ENCODE results near the gene SLC7A11. TPM values are rescaled to one million over a fixed set of nuclear protein-coding genes. Genes with fewer than 3 reads are reported as not detected.
"Not testable (repeated sequence)": the region's sequence is repeated elsewhere in the genome, so short reads cannot be mapped to it uniquely, and the experiment has no call there.

The SLC7A11 gene
- total and polyA plus RNA-seq, 7 donors, result 0.04 to 0.52 (median 0.13) TPM; not detected in 1

GRCh38 chr4:138241281-138242075 lies 671 bp downstream of the SLC7A11 start:
- Histone ChIP-seq H3K4me1 (peaks cover 8% of the 10 kb centered on the region), H3K36me3 (ENCODE audit: insufficient read depth in 1 of 2, low read depth in 1 of 2) (no peaks in the 10 kb centered on the region), H3K27me3 (ENCODE audit: insufficient read depth in 3 of 3, low read length in 2 of 3) (peaks cover 0 to 2% (median 0%) of the 10 kb centered on the region in 3 donors), H3K4me3 (peak overlapping the region; percentile 49), H3K27ac (no peak overlapping the region), H3K9me3 (no peaks in the 10 kb centered on the region)
- DNase-seq (no peak), ATAC-seq (no peak)
- WGBS, 3 donors, result 35 to 60% (median 44%) methylated on average over 13 of the region's 13 CpGs
- intact Hi-C loops (cut with DNase I), result no loop called here
- TF ChIP-seq CTCF (IDR thresholded peaks at IDR 0.05), result no peak

DNA sequence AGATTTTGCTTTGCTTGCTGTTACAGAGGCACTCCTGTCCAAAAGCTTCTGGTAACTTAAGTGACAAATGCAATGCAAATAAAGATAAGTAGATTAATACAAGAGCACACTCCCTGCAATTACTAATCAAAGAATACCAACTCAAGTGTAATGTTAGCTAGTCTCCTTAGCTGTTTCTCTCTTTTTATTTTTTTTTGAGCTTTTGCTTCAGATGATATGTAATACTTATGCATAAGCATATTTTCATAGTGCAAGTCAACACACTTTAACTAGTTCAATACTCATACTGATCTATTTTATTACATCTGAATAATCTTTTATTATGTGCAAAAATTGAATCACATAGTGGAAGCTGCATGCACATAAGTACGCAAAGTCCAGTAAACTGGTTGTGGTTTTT lies 2.7 kb downstream of the SLC7A11 start:
- peaks cover 8% of the 10 kb centered on the region for H3K4me1 ChIP-seq
- no peak for DNase-seq
- no peaks in the 10 kb centered on the region for H3K36me3 ChIP-seq (ENCODE audit: insufficient read depth in 1 of 2, low read depth in 1 of 2)
- no peak for ATAC-seq
- intact Hi-C loops (cut with DNase I), result no loop called here
- no peak overlapping the region for H3K4me3 ChIP-seq
- H3K9me3 ChIP-seq, result no peaks in the 10 kb centered on the region
- no peak for TF ChIP-seq CTCF (IDR thresholded peaks at IDR 0.05)
- H3K27me3 ChIP-seq (ENCODE audit: insufficient read depth in 3 of 3, low read length in 2 of 3), result peaks cover 0 to 2% (median 0%) of the 10 kb centered on the region in 3 donors
- no peak overlapping the region for H3K27ac ChIP-seq
- 0 to 2% (median 0%) methylated on average over 1 of the region's 1 CpG for WGBS, 3 donors

GRCh38 chr4:138238521-138239292 lies 3.4 kb downstream of the SLC7A11 start:
- intact Hi-C loops (cut with DNase I), result no loop called here
- Histone ChIP-seq H3K27ac (no peak overlapping the region), H3K27me3 (ENCODE audit: insufficient read depth in 3 of 3, low read length in 2 of 3) (peaks cover 0 to 2% (median 0%) of the 10 kb centered on the region in 3 donors), H3K4me1 (peaks cover 8% of the 10 kb centered on the region), H3K4me3 (no peak overlapping the region), H3K9me3 (no peaks in the 10 kb centered on the region), H3K36me3 (ENCODE audit: insufficient read depth in 1 of 2, low read depth in 1 of 2) (no peaks in the 10 kb centered on the region)
- DNase-seq (no peak), ATAC-seq (no peak)
- WGBS, 3 donors, result 87 to 93% (median 93%) methylated on average over 4 of the region's 4 CpGs
- TF ChIP-seq CTCF (IDR thresholded peaks at IDR 0.05), result no peak

DNA sequence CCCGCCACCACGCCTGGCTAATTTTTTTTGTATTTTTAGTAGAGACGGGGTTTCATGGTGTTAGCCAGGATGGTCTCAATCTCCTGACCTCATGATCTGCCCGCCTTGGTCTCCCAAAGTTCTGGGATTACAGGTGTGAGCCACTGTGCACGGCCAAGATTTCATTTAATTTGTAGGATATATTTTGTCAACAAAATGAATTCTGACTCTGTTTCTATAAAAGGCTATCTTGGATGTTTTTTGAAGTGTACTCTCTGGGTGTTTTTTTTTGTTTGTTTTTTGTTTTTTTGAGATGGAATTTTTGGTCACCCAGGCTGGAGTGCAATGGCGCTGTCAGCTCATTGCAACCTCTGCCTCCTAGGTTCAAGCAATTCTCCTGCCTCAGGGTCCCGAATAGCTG lies 5.0 kb downstream of the SLC7A11 start:
- intact Hi-C loops (cut with DNase I); H3K36me3 ChIP-seq (ENCODE audit: insufficient read depth in 1 of 2, low read depth in 1 of 2); H3K27ac ChIP-seq; DNase-seq; H3K4me1 ChIP-seq; H3K9me3 ChIP-seq; H3K4me3 ChIP-seq; ATAC-seq; H3K27me3 ChIP-seq (ENCODE audit: insufficient read depth in 3 of 3, low read length in 2 of 3): not testable (repeated sequence)
- WGBS, 3 donors, result 94 to 98% (median 97%) methylated on average over 7 of the region's 7 CpGs

DNA sequence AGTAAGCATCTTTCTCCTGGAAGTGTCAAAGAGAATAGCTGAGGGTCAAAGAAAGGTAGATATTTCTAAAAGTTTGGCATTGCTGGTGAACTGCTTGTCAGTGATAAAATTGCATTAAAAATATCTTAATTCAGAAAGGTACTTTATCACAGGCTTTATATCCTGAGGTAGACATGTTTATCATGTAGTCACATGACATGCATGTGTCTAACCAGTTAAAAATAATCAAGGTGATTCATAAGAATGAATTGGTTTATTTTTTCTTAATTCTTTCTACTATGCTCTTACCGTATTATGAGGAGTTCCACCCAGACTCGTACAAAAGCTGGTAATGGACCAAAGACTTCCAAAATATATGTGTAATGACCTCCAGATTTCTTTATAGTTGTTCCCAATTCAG lies 6.1 kb downstream of the SLC7A11 start:
- no peaks in the 10 kb centered on the region for H3K27me3 ChIP-seq (ENCODE audit: insufficient read depth in 3 of 3, low read length in 2 of 3)
- intact Hi-C loops (cut with DNase I), result no loop called here
- no peak overlapping the region for H3K27ac ChIP-seq
- H3K4me1 ChIP-seq, result peaks cover 1% of the 10 kb centered on the region
- H3K36me3 ChIP-seq (ENCODE audit: insufficient read depth in 1 of 2, low read depth in 1 of 2), result no peaks in the 10 kb centered on the region
- TF ChIP-seq CTCF (IDR thresholded peaks at IDR 0.05), result no peak
- DNase-seq (no peak), ATAC-seq (no peak)
- 82 to 92% (median 86%) methylated on average over 2 of the region's 2 CpGs for WGBS, 3 donors
- no peak overlapping the region for H3K4me3 ChIP-seq
- H3K9me3 ChIP-seq, result no peaks in the 10 kb centered on the region
